Esophagus muscularis mucosa (tissue), 4 donors: Measurements from ENCODE around the gene MGAT4A. TPM values are rescaled to one million over a fixed set of nuclear protein-coding genes. Genes with fewer than 3 reads are reported as not detected.

Experiments
- DNase-seq: peaks from one replicate; pipeline ENCODE4 v3.0.0-alpha.2; 2017; ENCODE audit errors: extremely low spot score
- H3K27ac ChIP-seq, 4 donors: fragments of 200-600 bp; sonication (generic); replicated peaks in 1 of 4; 1 replicate in 3 of 4; 2 replicates in 1 of 4; pipeline ENCODE4 v1.5.1; 2016 to 2019; ENCODE audit warnings: mild to moderate bottlenecking in 1 of 4
- H3K27me3 ChIP-seq, 4 donors: fragments of 200-600 bp; sonication (generic); one replicate each; pipeline versions ENCODE4 v1.5.1 to v1.6.0; 2016 to 2019
- H3K36me3 ChIP-seq, 4 donors: fragments of 200-600 bp; sonication (generic); one replicate each; pipeline ENCODE4 v1.5.1; 2016 to 2019
- H3K4me1 ChIP-seq, 4 donors: fragments of 200-600 bp; sonication (generic); one replicate each; pipeline ENCODE4 v1.5.1; 2016 to 2019
- H3K4me3 ChIP-seq, 4 donors: fragments of 200-600 bp; sonication (generic); 1 replicate in 2 of 4; 2 replicates in 2 of 4; pipeline ENCODE4 v1.5.1; 2016 to 2019; ENCODE audit warnings: mild to moderate bottlenecking in 4 of 4, moderate library complexity in 1 of 4
- H3K9me3 ChIP-seq, 4 donors: fragments of 200-600 bp; sonication (generic); 1 replicate in 3 of 4; 2 replicates in 1 of 4; pipeline ENCODE4 v1.5.1; 2016 to 2019
- EP300 ChIP-seq: sonication (generic); formaldehyde crosslinking; IDR thresholded peaks from one replicate; pipeline ENCODE4 v1.6.1; 2017; ENCODE audit warnings: antibody characterized with exemption
- POLR2A ChIP-seq: fragments of 450-650 bp; IDR thresholded peaks from one replicate; pipeline ENCODE4 v1.6.1; 2017; ENCODE audit warnings: antibody characterized with exemption, moderate library complexity, mild to moderate bottlenecking, low read depth
- POLR2AphosphoS5 ChIP-seq, 2 donors: sonication (generic); formaldehyde crosslinking; IDR thresholded peaks; one replicate each; pipeline ENCODE4 v1.6.1; 2017; ENCODE audit warnings: antibody characterized with exemption in 2 of 2
- WGBS: methylation state at CpG from one replicate; pipeline ENCODE4 v1.1.5; 2018; 5-methylcytosine and 5-hydroxymethylcytosine counted together
- intact Hi-C: fragments of 100-400 bp; cut with DNase I; formaldehyde crosslinking; loops from one replicate; pipeline ENCODE4 v1.15.1; 2023
- total RNA-seq, 4 donors: library from RNA; depleted of rRNA; stranded (reverse); fragments of >200 nt; gene quantifications; one replicate each; pipeline versions ENCODE4 v1.1.0 to v1.2.1, GENCODE V29; 2016
- TF ChIP-seq, protein P1 (sequence below), 3 experiments: fragments of 200-600 bp in 2 of 3; fragments of 450-650 bp in 1 of 3; sonication (generic) in 2 of 3; IDR thresholded peaks; one replicate each; pipeline ENCODE4 v1.5.1; 2017 to 2019; ENCODE audit warnings: antibody characterized with exemption in 3 of 3, mild to moderate bottlenecking in 2 of 3, moderate library complexity in 1 of 3

MGAT4A gene
- total RNA-seq, 4 donors from 2014 or later: 9.9 to 21.4 (median 15.2) TPM

DNA sequence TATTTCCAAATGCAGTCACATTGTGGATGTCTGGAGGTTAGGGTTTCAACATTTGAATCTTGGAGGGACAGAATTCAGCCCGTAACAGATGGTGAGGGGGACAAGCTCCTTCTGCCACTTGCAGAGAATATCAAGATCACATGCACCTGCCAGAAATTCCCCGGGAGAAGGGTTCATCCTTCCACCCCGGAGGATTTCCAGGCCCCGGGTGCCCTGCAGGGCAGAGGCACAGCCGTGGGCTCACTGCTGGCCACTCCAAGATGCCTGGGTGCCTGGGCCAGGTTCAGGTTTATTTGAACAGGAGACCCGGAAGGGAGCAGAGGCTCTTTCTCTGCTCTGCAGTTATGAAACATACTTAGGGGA lies 38.2 kb upstream of the MGAT4A start:
- Histone ChIP-seq H3K27ac (no peak overlapping the region), H3K4me3 (no peak overlapping the region), H3K36me3 (no peaks in the 10 kb centered on the region), H3K27me3 (no peaks in the 10 kb centered on the region), H3K9me3 (no peaks in the 10 kb centered on the region), H3K4me1 (peaks cover 0 to 8% (median 0%) of the 10 kb centered on the region in 4 donors)
- no peak for DNase-seq
- WGBS: 84% methylated on average over 6 of the region's 6 CpGs
- TF ChIP-seq POLR2AphosphoS5 (IDR thresholded peaks at IDR 0.05): no peak
- TF ChIP-seq, protein P1, sequence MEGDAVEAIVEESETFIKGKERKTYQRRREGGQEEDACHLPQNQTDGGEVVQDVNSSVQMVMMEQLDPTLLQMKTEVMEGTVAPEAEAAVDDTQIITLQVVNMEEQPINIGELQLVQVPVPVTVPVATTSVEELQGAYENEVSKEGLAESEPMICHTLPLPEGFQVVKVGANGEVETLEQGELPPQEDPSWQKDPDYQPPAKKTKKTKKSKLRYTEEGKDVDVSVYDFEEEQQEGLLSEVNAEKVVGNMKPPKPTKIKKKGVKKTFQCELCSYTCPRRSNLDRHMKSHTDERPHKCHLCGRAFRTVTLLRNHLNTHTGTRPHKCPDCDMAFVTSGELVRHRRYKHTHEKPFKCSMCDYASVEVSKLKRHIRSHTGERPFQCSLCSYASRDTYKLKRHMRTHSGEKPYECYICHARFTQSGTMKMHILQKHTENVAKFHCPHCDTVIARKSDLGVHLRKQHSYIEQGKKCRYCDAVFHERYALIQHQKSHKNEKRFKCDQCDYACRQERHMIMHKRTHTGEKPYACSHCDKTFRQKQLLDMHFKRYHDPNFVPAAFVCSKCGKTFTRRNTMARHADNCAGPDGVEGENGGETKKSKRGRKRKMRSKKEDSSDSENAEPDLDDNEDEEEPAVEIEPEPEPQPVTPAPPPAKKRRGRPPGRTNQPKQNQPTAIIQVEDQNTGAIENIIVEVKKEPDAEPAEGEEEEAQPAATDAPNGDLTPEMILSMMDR (IDR thresholded peaks at IDR 0.05): no peak
- TF ChIP-seq EP300: no peak
- TF ChIP-seq POLR2A: no peak
- intact Hi-C loops: no loop called here

DNA sequence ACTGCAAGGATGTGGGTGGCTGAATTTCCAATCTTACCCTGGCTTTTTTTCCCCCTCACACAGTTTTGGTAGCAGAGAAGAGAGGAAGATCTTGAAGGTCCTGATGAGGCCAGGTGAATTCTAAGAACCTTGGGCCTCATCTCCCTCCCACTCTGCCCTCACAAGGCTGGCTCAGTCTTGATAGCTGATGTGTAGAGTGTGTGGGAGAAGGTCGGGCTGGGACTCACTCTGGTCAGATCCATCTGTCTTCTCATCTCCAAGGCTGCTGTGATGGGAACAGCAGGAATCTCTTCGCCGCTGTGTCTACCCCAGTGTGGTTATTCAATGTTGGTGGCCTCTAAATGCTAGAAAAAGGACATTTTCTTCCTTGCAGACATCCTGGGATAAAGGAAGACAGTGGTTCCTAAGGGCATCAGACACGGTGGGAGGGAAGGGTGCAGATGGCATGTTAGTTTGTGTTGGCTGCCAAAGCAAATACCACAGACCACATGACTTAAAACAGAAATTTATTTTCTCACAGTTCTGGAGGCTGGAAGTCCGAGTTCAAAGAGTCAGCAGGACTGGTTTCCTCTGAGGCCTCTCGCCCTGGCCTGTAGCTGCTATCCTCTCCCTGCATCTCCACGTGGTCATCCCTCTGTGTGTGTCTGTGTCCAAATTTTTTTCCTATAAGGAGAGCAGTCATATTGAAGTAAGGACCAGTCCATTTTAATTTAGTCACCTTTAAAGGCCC lies 37.6 kb upstream of the MGAT4A start:
- 69% methylated on average over 7 of the region's 7 CpGs for WGBS
- peaks cover 0 to 8% (median 0%) of the 10 kb centered on the region in 4 donors for H3K4me1 ChIP-seq
- intact Hi-C loops: no loop called here
- H3K36me3 ChIP-seq: no peaks in the 10 kb centered on the region
- TF ChIP-seq, protein P1 (IDR thresholded peaks at IDR 0.05): no peak
- TF ChIP-seq POLR2A: no peak
- no peak for TF ChIP-seq POLR2AphosphoS5 (IDR thresholded peaks at IDR 0.05)
- no peak for TF ChIP-seq EP300
- no peak overlapping the region for H3K4me3 ChIP-seq
- H3K27ac ChIP-seq: no peak overlapping the region
- H3K27me3 ChIP-seq: no peaks in the 10 kb centered on the region
- no peak for DNase-seq
- H3K9me3 ChIP-seq: no peaks in the 10 kb centered on the region

DNA sequence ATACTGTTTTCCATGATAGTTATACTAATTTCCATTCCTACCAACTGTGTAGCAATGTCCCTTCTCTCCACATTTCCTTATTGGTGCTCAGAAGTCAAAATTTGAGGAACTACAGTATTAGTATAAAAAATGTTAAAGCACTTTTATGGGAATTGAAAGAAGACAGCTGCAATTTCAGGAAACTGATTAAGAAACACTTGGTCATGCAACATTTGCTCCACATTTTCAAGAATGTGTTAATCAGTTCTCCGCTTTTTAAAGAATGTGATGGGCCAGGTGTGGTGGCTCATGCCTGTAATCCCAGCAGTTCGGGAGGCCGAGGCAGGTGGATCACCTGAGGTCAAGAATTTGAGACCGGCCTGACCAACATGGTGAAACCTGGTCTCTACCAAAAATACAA lies 33.6 kb upstream of the MGAT4A start:
- Histone ChIP-seq H3K9me3 (no peaks in the 10 kb centered on the region), H3K36me3 (no peaks in the 10 kb centered on the region), H3K4me1 (peaks cover 0 to 10% (median 0%) of the 10 kb centered on the region in 4 donors), H3K27ac (no peak overlapping the region), H3K27me3 (no peaks in the 10 kb centered on the region), H3K4me3 (no peak overlapping the region)
- intact Hi-C loops: no loop called here
- DNase-seq: no peak
- TF ChIP-seq POLR2AphosphoS5 (IDR thresholded peaks at IDR 0.05): no peak
- TF ChIP-seq, protein P1 (IDR thresholded peaks at IDR 0.05): no peak
- TF ChIP-seq EP300: no peak
- TF ChIP-seq POLR2A: no peak
- 75% methylated on average over 4 of the region's 4 CpGs for WGBS

DNA sequence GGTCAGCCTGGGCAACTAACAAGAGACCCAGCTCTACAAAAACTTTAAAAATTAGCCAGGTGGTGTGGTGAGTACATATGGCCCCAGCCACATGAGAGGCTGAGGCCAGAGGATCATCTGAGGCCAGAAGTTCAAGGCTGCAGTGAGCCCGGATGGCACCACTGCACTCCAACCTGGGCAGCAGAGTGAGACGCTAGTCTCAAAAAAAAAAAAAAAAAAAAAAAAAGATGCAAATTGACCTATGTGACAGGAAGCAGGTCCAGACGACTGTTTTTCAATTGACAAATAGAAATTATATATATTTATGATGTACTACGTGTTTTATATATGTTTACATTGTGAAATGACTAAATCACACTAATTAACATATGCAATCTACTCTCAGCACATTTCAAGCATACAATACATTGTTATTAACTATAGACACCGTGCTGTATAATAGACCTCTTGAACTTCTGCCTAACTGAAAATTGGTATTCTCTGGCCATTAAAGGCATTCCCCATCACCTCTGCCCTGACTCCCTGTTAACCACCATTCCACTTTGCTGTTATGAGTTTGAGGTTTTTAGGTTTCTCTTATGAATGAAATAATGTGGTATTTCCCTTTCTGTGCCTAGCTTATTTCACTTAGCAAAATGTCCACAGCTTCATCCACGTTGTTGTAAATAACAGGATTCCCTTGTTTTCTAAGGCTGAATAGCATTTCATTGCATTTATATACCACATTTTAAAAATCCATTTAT lies 32.4 kb upstream of the MGAT4A start:
- WGBS: 72% methylated on average over 6 of the region's 6 CpGs
- Histone ChIP-seq H3K27me3 (no peaks in the 10 kb centered on the region), H3K36me3 (no peaks in the 10 kb centered on the region), H3K9me3 (no peaks in the 10 kb centered on the region), H3K4me1 (peaks cover 0 to 10% (median under 1%) of the 10 kb centered on the region in 4 donors), H3K4me3 (no peak overlapping the region), H3K27ac (no peak overlapping the region)
- intact Hi-C loops: no loop called here
- no peak for TF ChIP-seq POLR2A
- TF ChIP-seq EP300: no peak
- TF ChIP-seq, protein P1 (IDR thresholded peaks at IDR 0.05): no peak
- no peak for TF ChIP-seq POLR2AphosphoS5 (IDR thresholded peaks at IDR 0.05)
- DNase-seq: no peak
